ENCODE measurements around the gene IRF9. TPM values are rescaled to one million over a fixed set of nuclear protein-coding genes. Genes with fewer than 3 reads are reported as not detected.

The IRF9 gene
- total and polyA plus RNA-seq, 2 of the 13 experiments (the other 11 are each of a cell fraction or from before 2014, with no cell fraction given): 14.9 to 49.7 TPM

DNA sequence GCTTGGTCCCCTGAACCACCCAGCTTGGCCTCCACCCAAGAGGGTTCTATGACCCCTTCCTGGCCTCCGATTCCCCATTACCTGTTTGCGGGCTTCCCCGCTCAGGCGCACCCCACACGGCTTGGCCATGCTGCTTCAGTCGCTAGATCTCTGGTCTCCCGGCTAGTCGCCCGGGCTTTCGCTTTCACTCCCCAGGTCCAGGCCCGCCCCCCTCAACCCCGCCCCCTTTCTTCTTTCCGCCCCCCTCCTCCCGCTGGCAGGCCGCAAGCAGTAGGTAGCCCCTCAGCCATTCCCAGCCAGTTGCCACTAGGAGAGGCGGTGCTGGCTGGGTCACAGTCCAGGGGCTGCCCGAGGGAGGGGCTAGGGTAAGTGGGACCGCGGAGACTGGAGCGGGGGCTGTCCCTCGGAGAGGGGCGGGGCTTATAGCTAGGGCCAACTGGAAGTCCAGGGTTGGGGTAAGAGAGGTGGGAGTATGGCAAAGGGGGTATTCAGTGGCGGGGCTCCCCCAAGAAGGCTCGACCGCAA lies 14.6 kb upstream of the IRF9 start, which contains the start of gene PSME2 (continued):
- TF ChIP-seq ZNF597 (CRISPR knock-in tag; IDR thresholded peaks at IDR 0.05): no peak
- TF ChIP-seq ZNF33B (CRISPR knock-in tag; IDR thresholded peaks at IDR 0.05): no peak
- TF ChIP-seq ZBTB7A (CRISPR knock-in tag; IDR thresholded peaks at IDR 0.05): no peak
- TF ChIP-seq SKI (IDR thresholded peaks at IDR 0.05; ENCODE audit: partially characterized antibody): no peak
- no peak for TF ChIP-seq HOXA9 (CRISPR knock-in tag; IDR thresholded peaks at IDR 0.05; ENCODE audit: borderline replicate concordance)
- TF ChIP-seq, protein P1, sequence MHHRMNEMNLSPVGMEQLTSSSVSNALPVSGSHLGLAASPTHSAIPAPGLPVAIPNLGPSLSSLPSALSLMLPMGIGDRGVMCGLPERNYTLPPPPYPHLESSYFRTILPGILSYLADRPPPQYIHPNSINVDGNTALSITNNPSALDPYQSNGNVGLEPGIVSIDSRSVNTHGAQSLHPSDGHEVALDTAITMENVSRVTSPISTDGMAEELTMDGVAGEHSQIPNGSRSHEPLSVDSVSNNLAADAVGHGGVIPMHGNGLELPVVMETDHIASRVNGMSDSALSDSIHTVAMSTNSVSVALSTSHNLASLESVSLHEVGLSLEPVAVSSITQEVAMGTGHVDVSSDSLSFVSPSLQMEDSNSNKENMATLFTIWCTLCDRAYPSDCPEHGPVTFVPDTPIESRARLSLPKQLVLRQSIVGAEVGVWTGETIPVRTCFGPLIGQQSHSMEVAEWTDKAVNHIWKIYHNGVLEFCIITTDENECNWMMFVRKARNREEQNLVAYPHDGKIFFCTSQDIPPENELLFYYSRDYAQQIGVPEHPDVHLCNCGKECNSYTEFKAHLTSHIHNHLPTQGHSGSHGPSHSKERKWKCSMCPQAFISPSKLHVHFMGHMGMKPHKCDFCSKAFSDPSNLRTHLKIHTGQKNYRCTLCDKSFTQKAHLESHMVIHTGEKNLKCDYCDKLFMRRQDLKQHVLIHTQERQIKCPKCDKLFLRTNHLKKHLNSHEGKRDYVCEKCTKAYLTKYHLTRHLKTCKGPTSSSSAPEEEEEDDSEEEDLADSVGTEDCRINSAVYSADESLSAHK (CRISPR knock-in tag; IDR thresholded peaks at IDR 0.05; ENCODE audit: borderline replicate concordance): 0 out of 2 replicates have a peak, but pooled peaks have one; percentile 75
- TF ChIP-seq ZMYM4 (CRISPR knock-in tag; IDR thresholded peaks at IDR 0.05): no peak
- no peak for TF ChIP-seq ZBTB8A (CRISPR knock-in tag; IDR thresholded peaks at IDR 0.05; ENCODE audit: borderline replicate concordance, low read depth)
- TF ChIP-seq, protein P2, sequence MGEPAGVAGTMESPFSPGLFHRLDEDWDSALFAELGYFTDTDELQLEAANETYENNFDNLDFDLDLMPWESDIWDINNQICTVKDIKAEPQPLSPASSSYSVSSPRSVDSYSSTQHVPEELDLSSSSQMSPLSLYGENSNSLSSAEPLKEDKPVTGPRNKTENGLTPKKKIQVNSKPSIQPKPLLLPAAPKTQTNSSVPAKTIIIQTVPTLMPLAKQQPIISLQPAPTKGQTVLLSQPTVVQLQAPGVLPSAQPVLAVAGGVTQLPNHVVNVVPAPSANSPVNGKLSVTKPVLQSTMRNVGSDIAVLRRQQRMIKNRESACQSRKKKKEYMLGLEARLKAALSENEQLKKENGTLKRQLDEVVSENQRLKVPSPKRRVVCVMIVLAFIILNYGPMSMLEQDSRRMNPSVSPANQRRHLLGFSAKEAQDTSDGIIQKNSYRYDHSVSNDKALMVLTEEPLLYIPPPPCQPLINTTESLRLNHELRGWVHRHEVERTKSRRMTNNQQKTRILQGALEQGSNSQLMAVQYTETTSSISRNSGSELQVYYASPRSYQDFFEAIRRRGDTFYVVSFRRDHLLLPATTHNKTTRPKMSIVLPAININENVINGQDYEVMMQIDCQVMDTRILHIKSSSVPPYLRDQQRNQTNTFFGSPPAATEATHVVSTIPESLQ (CRISPR knock-in tag; conservative IDR thresholded peaks at IDR 0.05): no peak
- TF ChIP-seq KDM4B (CRISPR knock-in tag; IDR thresholded peaks at IDR 0.05): peak; percentile 20; the same call in 1 of the 2 replicates
- peak; percentile 59; the same call in 1 of the 2 replicates for TF ChIP-seq MYC (CRISPR knock-in tag; IDR thresholded peaks at IDR 0.05; ENCODE audit: borderline replicate concordance)
- TF ChIP-seq ZFAT (CRISPR knock-in tag; conservative IDR thresholded peaks at IDR 0.05): no peak
- peak; percentile 77 for TF ChIP-seq CBX1 (IDR thresholded peaks at IDR 0.05; ENCODE audit: low read depth)
- TF ChIP-seq REST (IDR thresholded peaks at IDR 0.05; ENCODE audit: borderline replicate concordance in 1 of 2, low read depth in 1 of 2, low read length in 2 of 2): 0 out of 4 replicates have a peak, but pooled peaks of 1 of the 2 experiments have one; percentile 7
- TF ChIP-seq ZNF564 (CRISPR knock-in tag; IDR thresholded peaks at IDR 0.05): no peak
- TF ChIP-seq ZNF549 (CRISPR knock-in tag; IDR thresholded peaks at IDR 0.05): no peak
- no peak; the same call in 1 of the 2 replicates for TF ChIP-seq ZNF44 (CRISPR knock-in tag; IDR thresholded peaks at IDR 0.05)
- peak; percentile 67 for TF ChIP-seq MNT (IDR thresholded peaks at IDR 0.05)
- no peak for TF ChIP-seq FIP1L1 (IDR thresholded peaks at IDR 0.05; ENCODE audit: borderline replicate concordance, insufficient read depth, low read depth, low read length)

Measured in HepG2 (cell line).